Stomach smooth muscle (tissue), 2 donors: ENCODE measurements around the gene PACSIN3.
"Not testable (repeated sequence)": the region's sequence is repeated elsewhere in the genome, so short reads cannot be mapped to it uniquely, and the experiment has no call there.

ENCODE experiments used
- H3K27ac ChIP-seq: one replicate; pipeline ENCODE4 v1.7.0; 2013; ENCODE audit warnings: mild to moderate bottlenecking, low read length, inconsistent platforms
- H3K27me3 ChIP-seq, 2 donors: one replicate each; pipeline ENCODE4 v1.7.0; 2013; ENCODE audit warnings: low read length in 2 of 2; ENCODE audit not compliant: insufficient read depth in 2 of 2, control insufficient read depth in 1 of 2
- H3K36me3 ChIP-seq, 2 donors: one replicate each; pipeline ENCODE4 v1.7.0; 2013; ENCODE audit warnings: low read length in 2 of 2; ENCODE audit not compliant: control insufficient read depth in 2 of 2, insufficient read depth in 2 of 2
- H3K4me1 ChIP-seq: one replicate; pipeline ENCODE4 v1.7.0; 2013; ENCODE audit warnings: low read length; ENCODE audit not compliant: control insufficient read depth, insufficient read depth
- H3K4me3 ChIP-seq, 2 donors: one replicate each; pipeline ENCODE4 v1.7.0; 2013; ENCODE audit warnings: low read length in 2 of 2
- H3K9ac ChIP-seq, 2 donors: one replicate each; pipeline ENCODE4 v1.7.0; 2013; ENCODE audit warnings: low read length in 2 of 2, mild to moderate bottlenecking in 1 of 2
- H3K9me3 ChIP-seq, 2 donors: one replicate each; pipeline ENCODE4 v1.7.0; 2013; ENCODE audit warnings: low read length in 2 of 2; ENCODE audit not compliant: control insufficient read depth in 2 of 2
- donor health status: healthy.
- donor health status: Pancreatic carcinoma.

PACSIN3 gene

DNA sequence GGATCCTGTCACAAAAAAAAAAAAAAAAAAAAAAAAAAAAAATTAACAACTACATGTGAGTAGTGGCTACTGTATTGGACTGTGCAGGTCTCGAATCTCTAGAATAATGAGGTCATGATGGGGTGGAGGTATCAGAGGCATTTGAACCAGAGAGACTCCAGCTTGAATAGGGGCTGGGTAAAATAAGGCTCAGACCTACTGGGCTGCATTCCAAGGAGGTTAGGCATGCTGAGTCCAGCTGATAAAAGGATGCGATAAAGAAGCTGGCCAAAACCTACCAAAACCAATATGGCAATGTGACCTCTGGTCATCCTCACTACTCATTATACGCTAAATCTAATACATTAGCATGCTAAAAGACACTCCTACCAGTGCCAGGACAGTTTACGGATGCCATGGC is 5.9 kb upstream of the PACSIN3 start:
- no peaks in the 10 kb centered on the region for H3K27me3 ChIP-seq
- H3K4me3 ChIP-seq = no peak overlapping the region
- H3K9ac ChIP-seq = no peak overlapping the region
- H3K36me3 ChIP-seq = no peaks in the 10 kb centered on the region
- no peaks in the 10 kb centered on the region for H3K9me3 ChIP-seq
- H3K4me1 ChIP-seq = peaks cover 25% of the 10 kb centered on the region
- no peak overlapping the region for H3K27ac ChIP-seq

GRCh38 chr11:47191137-47191536 is 4.9 kb upstream of the PACSIN3 start:
- not testable (repeated sequence) for H3K36me3 ChIP-seq, H3K27me3 ChIP-seq, H3K27ac ChIP-seq, H3K4me3 ChIP-seq, H3K9ac ChIP-seq, H3K9me3 ChIP-seq
- peaks cover 32% of the 10 kb centered on the region for H3K4me1 ChIP-seq

GRCh38 chr11:47189100-47189834 is 3.0 kb upstream of the PACSIN3 start:
- Histone ChIP-seq H3K9me3 (no peaks in the 10 kb centered on the region), H3K36me3 (no peaks in the 10 kb centered on the region), H3K27ac (peak overlapping the region; percentile 46), H3K9ac (no peak overlapping the region), H3K4me1 (peaks cover 46% of the 10 kb centered on the region), H3K27me3 (no peaks in the 10 kb centered on the region), H3K4me3 (no peak overlapping the region)

GRCh38 chr11:47188259-47188658 is 2.0 kb upstream of the PACSIN3 start:
- H3K27me3 ChIP-seq = no peaks in the 10 kb centered on the region
- H3K4me1 ChIP-seq = peaks cover 56% of the 10 kb centered on the region
- peak overlapping the region; percentile 93 for H3K27ac ChIP-seq
- H3K4me3 ChIP-seq = no peak overlapping the region
- H3K9ac ChIP-seq = peak overlapping the region; percentile 58 to 68
- H3K36me3 ChIP-seq = no peaks in the 10 kb centered on the region
- no peaks in the 10 kb centered on the region for H3K9me3 ChIP-seq

DNA sequence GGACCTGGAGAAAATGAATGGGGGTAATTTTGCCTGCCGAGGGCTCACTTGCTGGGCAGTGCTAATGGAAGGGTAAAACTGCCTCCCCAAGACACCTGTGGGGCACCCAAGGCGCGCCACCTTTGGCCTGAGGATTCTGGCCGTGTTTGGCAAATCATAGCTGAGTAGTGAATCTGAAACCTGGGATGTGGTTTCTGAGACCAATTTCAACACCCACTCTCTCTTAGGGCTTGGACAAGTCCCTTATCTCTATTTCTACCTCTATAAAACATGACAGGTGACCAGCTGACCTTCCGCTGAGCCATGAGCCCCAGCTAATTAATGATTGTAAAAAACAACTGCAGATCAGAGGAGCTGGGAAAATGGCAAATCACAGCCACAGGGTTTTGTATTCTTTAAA is 1.5 kb upstream of the PACSIN3 start:
- Histone ChIP-seq H3K4me1 (peaks cover 60% of the 10 kb centered on the region), H3K9me3 (no peaks in the 10 kb centered on the region), H3K4me3 (peak overlapping the region; percentile 40 to 81), H3K27ac (peak overlapping the region; percentile 93), H3K36me3 (no peaks in the 10 kb centered on the region), H3K27me3 (no peaks in the 10 kb centered on the region), H3K9ac (peak overlapping the region; percentile 58 to 68)

- H3K27ac ChIP-seq = peak overlapping the region; percentile 93
- H3K9me3 ChIP-seq = no peaks in the 10 kb centered on the region
- H3K36me3 ChIP-seq = peaks cover 0 to 3% of the 10 kb centered on the region in 2 donors
- no peaks in the 10 kb centered on the region for H3K27me3 ChIP-seq
- H3K9ac ChIP-seq = peak overlapping the region; percentile 58 to 68
- H3K4me1 ChIP-seq = peaks cover 67% of the 10 kb centered on the region
- H3K4me3 ChIP-seq = peak overlapping the region; percentile 40 to 81
These were observed 764 bp upstream of the PACSIN3 start for GRCh38 chr11:47186700-47187695.

DNA sequence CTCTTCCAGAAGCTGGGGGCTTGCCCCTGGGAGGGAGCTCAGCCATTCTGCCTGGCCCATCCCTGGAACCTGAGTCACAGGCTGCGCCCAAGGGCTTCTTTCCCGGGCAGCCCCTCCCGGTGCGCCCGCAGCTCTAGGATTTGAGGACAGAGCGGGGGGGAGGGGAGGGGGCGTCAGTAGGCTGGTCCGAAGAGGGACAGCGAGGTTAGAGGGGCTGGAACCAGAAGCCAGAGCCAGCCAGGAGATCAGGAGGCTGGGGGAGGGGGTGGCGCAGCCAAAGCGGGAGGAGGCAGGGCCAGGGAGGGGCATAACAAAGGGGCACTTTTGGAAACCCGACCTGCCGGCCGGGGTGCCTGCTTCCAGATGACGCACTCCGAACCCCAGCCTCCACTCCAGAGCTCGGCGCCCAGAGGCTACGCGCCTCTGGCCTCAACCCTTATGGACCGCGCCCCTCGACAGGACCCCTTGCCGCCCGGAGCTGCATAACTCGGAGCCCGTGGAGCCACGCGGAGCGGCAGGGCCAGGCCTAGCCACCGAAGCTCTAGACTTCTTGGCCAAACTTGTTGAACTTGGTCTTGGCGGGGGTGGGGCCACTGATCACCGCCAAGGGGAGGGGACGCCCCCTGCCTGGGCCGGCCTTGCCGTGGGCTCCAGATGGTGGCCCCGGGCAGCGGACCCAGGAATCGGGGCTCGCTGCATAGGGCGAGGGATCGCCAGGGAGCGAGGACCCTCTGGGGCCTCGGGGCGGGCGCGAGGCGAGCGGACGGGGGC is 744 bp downstream of the PACSIN3 start:
- Histone ChIP-seq H3K27me3 (no peaks in the 10 kb centered on the region), H3K36me3 (peaks cover 3 to 4% of the 10 kb centered on the region in 2 donors), H3K4me3 (peak overlapping the region; percentile 81 to 84), H3K9ac (peak overlapping the region; percentile 68 to 78), H3K9me3 (no peaks in the 10 kb centered on the region), H3K27ac (peak overlapping the region; percentile 93), H3K4me1 (peaks cover 67% of the 10 kb centered on the region)

- Histone ChIP-seq H3K36me3 (peaks cover 9 to 11% of the 10 kb centered on the region in 2 donors), H3K27ac (peak overlapping the region; percentile 93), H3K4me3 (peak overlapping the region; percentile 81 to 84), H3K9ac (peak overlapping the region; percentile 68 to 78), H3K27me3 (no peaks in the 10 kb centered on the region), H3K9me3 (no peaks in the 10 kb centered on the region), H3K4me1 (peaks cover 67% of the 10 kb centered on the region)
These were observed 1.4 kb downstream of the PACSIN3 start for GRCh38 chr11:47184711-47185304.

- peaks cover 65% of the 10 kb centered on the region for H3K4me1 ChIP-seq
- H3K9ac ChIP-seq = peak overlapping the region; percentile 13 to 68
- peaks cover 16 to 18% of the 10 kb centered on the region in 2 donors for H3K36me3 ChIP-seq
- no peaks in the 10 kb centered on the region for H3K9me3 ChIP-seq
- no peaks in the 10 kb centered on the region for H3K27me3 ChIP-seq
- H3K4me3 ChIP-seq = peak overlapping the region in 1 of 2 donors; percentile 81
- H3K27ac ChIP-seq = peak overlapping the region; percentile 93
These were observed 2.3 kb downstream of the PACSIN3 start for GRCh38 chr11:47183969-47184368.
